NCI-H146 treated with DMSO at 0.1 percent for 48 hours (cell line): ENCODE data around the gene NRXN3.
"Not testable (repeated sequence)": the region's sequence is repeated elsewhere in the genome, so short reads cannot be mapped to it uniquely, and the experiment has no call there.

Experiments used
- DNase-seq: peaks from one replicate; lab custom pipeline; 2025; ENCODE audit not compliant: unreplicated experiment; lab: John Stamatoyannopoulos, UW

NRXN3 gene

DNA sequence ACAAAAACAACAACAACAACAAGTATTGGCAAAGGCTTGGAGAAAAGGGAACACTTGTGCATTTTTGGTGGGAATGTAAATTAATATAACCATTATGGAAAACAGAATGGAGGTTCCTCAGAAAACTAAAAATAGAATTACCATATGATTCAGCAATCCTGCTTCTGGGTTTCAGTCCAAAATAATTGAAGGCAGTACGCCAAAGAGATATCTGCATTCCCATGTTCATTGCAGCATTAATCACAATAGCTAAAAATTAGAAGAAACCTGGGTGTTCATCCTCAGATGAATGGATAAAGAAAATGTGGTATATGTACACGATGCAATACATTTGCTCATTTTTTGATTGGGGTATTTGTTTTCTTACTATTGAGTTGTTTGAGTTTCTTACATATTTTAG is 813.0 kb downstream of the NRXN3 start:
- DNase-seq = no peak

DNA sequence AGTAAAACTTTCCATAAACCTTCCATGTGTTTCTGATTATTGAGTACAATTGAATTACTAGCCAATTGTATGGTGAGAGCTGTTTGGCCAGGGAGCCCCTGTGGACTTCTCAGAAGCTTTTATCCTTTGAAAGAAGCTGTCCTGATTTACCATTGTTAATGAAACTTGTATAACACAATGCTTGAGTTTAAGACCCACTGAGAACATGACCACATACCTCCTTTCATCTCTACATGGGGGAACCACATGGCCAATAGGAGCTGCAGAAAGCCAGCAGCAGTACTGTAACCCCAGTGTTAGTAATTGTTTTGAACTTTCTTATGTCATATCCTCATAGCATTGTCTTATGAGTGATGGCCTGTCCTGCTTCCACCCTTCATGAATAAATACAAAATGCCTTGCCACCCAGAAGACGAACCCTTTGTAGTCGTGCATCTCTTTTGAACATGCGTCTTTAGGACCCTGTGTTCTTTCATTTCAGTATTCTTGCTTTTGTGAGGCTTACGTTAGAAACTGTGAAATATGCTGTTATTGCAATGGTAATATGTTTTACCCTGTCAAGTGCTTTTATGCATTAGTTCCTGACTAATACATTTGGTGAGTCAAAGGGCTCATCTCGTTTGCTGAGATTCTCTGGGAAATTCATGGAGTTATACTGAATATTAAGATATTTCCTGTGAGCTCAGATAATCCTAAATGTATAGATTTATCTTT is 815.7 kb downstream of the NRXN3 start:
- no peak for DNase-seq

DNA sequence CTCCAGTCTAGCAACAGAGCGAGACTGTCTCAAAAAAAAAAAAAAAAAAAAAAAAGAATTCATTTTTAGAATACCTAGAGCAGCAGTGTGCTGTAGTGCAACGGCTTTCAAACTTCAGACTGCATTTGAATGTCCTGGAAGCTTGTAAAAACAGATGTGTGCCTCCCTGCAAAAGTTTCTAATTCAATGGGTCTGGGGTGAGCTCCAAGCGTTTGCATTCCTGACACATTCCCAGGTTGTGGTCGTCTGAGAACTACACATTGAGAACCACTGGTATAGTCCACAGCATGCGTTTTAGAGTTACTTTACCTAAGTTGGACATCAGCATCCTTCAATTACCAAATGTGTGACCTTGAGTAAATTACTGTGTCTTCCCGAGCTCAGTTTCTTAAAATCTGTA is 816.8 kb downstream of the NRXN3 start:
- DNase-seq = no peak

DNA sequence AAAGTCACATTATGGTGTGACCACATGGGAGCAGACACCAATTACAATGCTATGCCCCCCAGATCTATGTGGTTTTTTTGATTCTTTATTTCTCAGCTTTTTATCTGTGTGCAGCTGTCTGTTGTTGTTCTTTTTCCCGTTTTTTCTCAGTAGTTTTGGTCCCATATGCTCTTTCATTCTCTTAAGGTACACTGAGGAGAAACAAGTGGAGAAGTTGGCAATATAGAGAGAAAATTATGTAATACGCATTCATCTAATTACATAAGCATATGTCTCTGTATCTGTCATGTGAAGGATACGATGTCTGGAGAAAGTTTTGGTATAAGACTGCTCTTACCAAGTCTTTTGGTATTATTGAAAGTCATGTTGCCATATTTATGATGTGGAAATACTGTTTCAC is 819.0 kb downstream of the NRXN3 start:
- DNase-seq = no peak

DNA sequence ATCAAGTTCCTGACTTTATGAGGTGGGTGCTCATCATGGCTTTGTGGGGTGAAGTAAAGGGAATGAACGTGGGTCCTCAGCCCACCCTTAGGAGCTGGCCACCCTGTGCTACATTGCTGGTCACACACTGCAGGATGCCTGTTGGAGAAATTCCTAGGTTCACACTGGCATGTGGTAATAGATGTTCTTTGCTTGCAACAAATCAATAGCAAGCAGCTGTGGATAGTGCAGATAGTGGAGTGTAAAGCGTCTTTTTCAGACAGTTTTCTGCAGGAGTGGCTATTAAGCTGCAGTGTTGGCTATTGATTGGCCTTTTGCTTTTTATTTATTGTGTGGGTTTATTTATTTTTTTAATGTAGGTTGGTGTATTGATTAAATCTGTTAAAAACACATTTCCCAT is 822.7 kb downstream of the NRXN3 start:
- DNase-seq = no peak

DNA sequence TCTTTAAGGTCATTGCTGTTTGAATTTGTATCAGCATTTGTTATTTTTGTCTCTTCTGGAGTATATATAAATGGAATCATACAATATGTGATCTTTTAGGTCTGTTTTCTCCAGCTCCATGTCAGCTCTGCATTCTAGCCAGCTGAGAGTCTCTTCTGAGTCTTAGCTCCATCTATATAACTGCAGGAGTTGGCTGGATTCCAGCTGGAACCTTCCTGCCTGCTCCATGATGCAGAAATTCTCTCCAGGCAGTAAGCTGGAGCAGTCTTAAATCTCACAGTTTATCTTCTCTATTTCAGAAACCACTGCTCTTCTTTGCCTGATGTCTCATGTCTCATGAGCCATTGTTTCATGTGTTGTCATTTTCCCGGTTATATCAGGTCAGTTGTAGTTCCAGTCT is 827.6 kb downstream of the NRXN3 start:
- DNase-seq = no peak

DNA sequence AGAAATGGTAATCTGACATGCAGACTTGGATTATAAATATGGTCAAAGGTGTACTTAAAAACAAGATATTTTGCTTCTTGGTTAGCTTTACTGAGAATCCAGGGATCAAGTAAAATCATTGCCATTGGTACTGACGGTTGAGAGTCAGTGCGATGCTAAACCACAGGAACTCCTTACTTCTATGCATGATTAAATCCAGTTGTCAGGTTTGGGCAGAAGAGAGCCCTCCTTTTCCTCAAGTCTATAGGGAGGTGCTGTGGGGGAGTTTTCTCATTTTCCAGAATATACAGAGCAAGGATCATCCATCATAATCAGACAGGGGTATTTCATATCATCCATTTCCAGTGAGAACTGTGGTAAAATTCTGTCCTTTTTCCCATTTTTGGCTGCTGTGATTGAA is 839.1 kb downstream of the NRXN3 start:
- no peak for DNase-seq

DNA sequence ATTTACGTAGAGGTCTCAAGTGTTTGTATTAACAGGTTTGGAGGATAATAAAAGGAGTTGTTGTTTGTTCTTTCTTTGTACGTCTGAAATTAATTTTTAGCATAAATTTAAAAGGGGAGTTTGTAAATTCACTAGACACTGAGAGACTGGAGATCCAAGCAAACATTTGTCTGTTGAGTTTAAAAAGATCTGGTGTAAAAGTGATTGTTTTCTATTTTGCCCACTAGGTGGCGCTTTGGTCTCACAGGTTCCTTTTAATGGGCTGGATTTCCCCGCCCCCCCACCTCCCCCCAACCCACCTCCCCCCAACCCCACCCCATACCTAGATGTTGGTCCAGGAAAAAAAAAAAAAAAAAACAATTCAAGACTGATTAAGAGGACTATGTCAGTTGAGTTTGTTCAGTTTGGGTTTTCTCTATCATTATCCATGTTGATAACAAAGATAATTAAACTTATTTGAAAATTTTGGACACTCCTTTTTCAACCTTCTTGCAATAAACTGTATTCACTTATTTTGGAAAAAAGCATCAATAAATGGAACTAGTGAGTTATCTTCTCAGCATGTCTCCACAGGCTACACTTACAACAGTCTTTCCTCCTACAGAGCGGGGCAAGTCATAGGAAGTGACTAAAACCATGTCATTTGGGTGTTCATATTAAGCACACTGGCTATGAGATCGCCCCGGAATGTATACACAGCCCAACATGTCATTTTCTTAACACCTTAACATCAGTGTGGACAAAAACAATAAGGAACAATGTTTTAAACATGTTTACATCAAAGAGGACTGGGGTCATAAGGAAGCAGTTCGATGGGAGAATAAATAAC is 841.1 kb downstream of the NRXN3 start:
- DNase-seq = no peak

DNA sequence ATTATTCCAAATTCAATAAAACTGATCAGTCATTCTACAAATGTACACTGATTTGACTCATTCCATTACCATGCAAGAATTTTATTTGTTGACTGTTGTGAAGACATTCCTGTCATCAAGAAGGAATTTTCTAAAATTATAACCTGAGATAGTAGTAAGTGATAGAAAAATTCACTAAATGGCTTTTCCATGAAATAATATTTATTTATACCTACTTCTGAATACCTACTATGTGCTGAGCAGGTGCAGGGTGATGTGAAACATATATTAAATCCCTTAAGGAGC is 841.7 kb downstream of the NRXN3 start:
- DNase-seq = no peak

DNA sequence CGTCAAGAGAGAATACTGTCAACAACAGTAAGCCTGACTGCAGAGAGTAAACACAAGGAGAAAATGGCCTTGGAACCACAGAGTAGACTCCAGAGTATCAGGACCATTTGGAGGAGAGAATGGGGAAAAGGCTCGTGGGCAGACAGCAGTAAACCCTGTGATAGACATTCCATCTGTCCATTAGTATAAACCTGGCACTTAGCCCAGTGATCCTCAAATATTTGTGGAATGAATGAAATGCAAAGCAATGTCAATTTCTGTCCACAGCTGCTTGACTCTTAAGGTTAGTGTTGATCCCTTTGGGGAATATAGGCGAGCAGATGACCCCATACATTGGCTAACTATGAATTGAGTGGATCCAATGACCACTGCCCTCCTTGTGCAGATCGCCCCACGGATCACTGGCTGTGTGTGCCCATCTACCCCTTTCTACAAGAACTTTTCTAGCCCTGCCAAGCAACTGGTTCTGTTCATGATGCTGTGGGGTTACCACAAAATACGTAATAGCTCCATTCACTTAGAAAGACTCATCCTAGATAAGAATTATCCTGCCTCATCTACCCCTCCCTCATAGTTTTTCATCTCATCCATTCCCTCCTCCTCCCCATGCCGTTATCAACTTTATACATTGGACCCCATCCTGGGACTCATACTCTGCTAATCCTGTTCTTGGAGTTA is 846.8 kb downstream of the NRXN3 start:
- DNase-seq = no peak

DNA sequence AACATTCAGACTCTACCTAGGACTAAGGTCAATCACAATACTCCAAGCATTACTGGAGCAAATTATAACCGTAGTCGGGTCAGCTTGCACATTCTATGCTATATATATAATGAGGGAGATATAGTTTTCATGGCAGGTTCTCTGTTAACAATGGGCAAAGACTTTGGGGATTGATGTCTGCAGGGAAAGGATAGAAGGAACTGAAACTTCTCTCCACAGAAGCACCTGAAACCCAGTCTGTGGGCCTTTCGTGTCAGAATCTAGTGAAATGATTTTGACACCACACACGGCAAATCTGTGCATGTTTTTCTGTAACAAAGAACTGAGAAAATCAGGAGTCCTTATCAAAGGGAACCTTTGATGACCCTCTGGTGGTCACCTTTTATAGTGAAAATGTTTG is 847.4 kb downstream of the NRXN3 start:
- no peak for DNase-seq

DNA sequence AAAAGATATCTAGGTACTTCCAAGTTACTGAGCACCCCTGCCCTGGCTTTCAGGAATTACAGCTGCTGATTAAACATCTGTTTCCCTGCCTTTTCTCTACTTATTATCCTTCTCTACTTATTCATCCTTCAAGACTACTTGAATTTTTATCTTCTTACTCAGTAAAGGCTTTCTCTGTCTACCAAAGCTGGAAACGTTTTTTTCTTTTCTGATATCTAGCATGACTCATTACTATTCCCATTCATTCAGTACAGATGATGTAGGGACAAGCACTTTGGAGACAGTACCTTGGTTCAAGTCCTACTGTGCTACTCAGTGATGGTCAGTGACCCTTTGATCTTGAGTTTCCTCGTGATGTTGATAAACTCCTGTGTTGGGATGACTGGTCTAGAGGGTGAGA is 848.7 kb downstream of the NRXN3 start:
- no peak for DNase-seq

DNA sequence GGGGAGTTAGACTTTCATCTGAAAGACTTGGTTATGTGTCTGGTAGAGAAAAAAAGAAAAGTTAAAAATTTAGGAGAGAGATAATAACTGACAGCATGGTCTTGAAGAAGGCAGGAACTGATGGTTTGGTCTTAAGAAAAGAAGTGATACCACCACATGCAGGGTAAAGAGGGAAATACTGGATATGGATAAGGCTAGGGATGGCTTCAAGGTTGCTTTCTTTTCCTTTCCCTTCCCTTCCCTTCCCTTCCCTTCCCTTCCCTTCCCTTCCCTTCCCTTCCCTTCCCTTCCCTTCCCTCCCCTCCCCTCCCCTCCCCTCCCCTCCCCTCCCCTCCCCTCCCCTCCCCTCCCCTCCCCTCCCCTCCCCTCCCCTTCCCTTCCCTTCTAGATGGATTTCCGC is 849.7 kb downstream of the NRXN3 start:
- not testable (repeated sequence) for DNase-seq

DNA sequence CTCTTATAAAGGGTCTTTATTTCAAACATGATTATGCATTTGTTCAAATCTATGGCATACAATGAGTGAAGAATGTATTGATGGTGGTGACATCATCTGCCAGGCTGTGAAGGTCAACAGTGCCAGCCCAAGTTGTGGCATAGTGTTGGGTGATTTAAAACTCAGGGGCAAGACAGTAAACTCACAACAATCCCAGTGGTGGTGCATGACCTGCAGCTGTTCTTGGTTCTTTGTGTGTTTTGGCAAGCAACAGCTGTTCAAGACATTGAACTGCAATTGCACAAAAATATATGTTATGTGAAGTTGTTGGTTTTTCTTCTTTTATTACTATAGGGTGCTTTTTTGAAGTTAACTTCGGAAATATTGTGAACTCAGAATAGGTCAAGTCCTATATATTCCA is 851.6 kb downstream of the NRXN3 start:
- DNase-seq = no peak

DNA sequence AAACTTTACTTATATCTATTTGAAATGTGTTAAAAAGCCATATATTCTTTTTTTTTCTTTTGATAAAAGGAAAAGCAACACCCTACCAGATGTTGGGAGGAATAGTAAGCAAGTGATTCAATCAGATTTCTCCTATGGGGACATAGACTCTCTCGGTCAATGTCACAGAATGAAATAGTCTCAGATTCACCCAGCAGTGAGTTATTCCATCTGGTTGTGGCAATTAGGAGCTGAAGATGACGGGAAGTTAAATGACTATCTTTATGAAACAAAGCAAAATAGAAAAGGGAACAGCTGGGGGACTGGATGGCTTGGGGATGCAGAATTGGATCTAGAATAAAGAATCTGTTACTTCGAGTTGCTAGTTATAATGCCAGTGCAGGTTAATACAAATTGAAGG is 857.0 kb downstream of the NRXN3 start:
- DNase-seq = no peak

DNA sequence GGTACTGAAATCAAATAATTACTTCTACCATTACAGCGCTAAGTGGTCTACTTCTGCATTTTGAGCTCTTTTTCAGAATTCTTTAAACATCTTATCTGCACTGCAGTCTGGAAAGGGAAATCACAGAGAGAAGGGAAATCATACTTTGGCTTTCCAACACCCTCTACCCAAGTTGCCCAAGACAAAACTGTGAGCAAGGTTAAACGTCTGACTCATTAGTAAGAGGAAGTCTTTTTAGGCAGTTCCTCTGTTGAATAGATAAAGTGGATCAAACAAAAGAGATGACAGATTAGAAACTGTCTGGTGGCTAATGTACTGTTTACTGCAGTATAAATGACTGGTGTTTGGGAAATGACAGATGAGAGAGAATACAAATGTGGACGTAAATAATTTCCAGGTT is 858.1 kb downstream of the NRXN3 start:
- no peak for DNase-seq

DNA sequence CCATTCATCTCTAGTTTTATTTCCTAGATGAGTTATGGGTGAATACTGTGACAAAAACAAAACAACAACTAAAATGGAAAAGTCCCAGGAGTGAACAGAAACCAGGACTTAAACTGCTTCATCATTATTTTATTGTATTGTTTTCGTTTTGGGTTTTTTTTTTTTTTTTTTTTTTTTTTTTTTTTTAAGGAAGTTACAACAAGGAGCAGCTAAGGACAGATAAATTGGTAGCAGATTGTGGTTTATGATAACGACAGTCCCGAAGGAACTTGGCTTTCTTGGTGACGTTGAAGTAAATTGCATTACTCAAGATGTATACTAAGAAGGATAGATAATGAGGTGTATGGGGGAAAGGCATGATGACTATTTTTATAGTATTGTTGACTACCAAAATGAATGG is 866.3 kb downstream of the NRXN3 start:
- no peak for DNase-seq

DNA sequence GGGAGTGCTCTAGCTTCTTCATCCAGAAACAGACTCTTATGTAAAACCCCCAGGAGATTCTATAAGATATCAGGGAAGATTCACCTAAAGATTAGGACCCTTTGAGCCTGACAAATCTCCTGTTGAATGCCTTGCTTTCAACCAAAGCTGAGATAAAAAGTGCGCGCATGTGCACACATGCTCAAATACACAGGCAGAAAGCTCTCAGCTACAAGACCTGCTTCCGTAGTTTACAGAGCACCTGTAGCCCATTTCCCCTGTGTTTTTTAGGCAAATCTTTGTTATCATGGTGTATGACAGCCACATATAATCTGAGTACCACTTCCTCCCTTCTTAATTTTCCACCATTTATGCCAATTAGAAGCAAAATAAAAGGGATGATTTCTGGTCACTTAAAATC is 866.9 kb downstream of the NRXN3 start:
- DNase-seq = no peak

DNA sequence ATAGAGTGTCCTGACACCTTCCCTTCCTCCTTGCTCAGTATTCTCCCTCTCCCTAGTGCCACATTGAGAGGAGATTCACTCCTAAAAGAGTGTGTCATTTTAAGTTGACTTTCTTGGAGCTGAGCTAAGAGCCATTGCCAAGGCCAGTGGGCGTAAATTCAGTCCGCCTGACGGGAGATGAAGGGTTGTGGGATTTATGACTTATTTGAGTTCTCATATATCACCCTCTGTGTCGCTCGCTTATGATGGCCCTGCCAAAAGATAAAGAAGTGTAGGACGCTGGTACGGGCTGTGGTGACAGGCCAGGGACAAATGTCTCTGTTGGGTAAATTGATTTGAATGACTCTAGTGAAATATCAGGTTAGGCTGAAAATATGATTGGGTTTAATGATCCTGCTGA is 867.4 kb downstream of the NRXN3 start:
- DNase-seq = no peak

DNA sequence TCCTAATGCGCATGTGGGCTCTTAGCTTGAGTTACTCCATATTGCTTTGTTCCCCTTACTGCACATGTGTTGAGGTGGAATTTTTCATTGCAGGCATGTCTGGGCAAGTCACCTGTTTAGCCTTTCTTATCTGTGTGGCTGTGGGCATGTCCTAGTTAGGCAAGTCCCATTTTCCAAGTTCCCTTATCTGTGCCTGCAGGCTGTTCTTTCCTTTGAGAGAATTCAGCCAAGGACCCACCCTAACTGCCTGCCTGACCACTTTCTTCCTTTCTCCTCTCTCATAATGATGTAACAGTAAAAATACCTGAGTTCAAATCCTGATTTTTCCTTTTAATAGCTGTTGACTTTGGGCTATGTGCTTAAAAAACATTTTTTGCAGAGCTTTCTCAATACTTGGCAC is 870.6 kb downstream of the NRXN3 start:
- DNase-seq = no peak

DNA sequence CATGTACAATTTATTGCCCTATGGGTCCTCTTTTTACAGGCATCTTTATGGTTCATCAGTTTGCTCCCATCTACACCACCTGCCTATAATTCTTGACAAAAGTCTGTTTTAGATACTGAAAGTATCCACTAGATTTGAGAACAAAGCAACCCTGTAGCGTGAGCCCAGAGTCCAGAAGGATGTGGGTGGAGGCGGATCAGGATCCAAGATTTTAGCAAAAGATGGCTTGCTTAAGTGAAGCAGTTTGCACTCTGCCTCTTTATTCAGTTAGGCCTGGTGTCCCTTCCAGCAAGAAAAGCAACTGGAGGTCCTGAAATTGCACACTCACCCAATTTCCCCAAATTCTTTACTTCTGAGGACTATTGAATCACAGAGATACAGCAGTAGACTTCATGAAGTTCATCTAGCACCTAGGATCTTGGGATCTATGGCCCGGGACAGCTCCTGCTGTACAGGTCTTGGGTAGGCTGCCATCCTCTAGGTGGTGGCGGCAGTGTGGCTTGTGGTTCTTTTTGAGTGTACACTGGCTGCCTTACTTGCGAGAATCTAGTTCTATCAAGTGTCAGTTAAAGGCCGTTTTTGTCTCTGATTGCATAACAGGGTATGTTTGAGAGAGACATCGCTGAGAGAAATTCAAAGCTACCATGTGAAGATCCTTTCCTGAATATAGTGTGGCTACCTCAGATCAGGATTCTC is 873.2 kb downstream of the NRXN3 start:
- no peak for DNase-seq
